Esophagus squamous epithelium (tissue), 4 donors: ENCODE measurements around the gene EPHA5.

Experiments used
- CTCF ChIP-seq, 6 experiments: fragments of 450-650 bp in 4 of 6; fragments of 200-600 bp in 2 of 6; sonication (generic) in 2 of 6; IDR thresholded peaks; one replicate each; pipeline ENCODE4 v1.5.1; 2016 to 2019; ENCODE audit warnings: antibody characterized with exemption in 6 of 6, mild to moderate bottlenecking in 4 of 6, moderate library complexity in 4 of 6
- POLR2A ChIP-seq, 4 donors: fragments of 450-650 bp; IDR thresholded peaks; one replicate each; pipeline ENCODE4 v1.6.1; 2017; ENCODE audit warnings: antibody characterized with exemption in 4 of 4, mild to moderate bottlenecking in 4 of 4, moderate library complexity in 3 of 4

GRCh38 chr4:65482410-65482809 is 187.9 kb downstream of the EPHA5 start:
- TF ChIP-seq CTCF (IDR thresholded peaks at IDR 0.05), result no peak
- TF ChIP-seq POLR2A (IDR thresholded peaks at IDR 0.05), result no peak
